Jurkat, Clone E6-1 (cell line): ENCODE data around the gene MFAP2.
"Not testable (repeated sequence)": the region's sequence is repeated elsewhere in the genome, so short reads cannot be mapped to it uniquely, and the experiment has no call there.

Experiments
- DNase-seq: peaks from one replicate; pipeline ENCODE4 v3.0.0-alpha.2; 2011; ENCODE audit warnings: low read depth, low spot score
- H3K4me3 ChIP-seq: 2 replicates; pipeline ENCODE4 v1.5.1; 2011; ENCODE audit warnings: mild to moderate bottlenecking, low read length, control low read depth, moderate library complexity

MFAP2 gene

GRCh38 chr1:16968372-16968771 is 12.0 kb downstream of the MFAP2 start:
- no peak overlapping the region for H3K4me3 ChIP-seq
- DNase-seq, result no peak

GRCh38 chr1:16967962-16968361 is 12.5 kb downstream of the MFAP2 start:
- no peak for DNase-seq
- no peak overlapping the region for H3K4me3 ChIP-seq

- no peak for DNase-seq
- H3K4me3 ChIP-seq, result no peak overlapping the region
Observed at GRCh38 chr1:16967095-16967575, 13.3 kb downstream of the MFAP2 start.

- no peak overlapping the region for H3K4me3 ChIP-seq
- no peak for DNase-seq
Observed at GRCh38 chr1:16966282-16966681, 14.1 kb downstream of the MFAP2 start.

GRCh38 chr1:16965486-16966067 is 14.8 kb downstream of the MFAP2 start:
- H3K4me3 ChIP-seq, result no peak overlapping the region
- no peak for DNase-seq

- H3K4me3 ChIP-seq, DNase-seq: not testable (repeated sequence)
Observed at GRCh38 chr1:16964169-16964568, 16.3 kb downstream of the MFAP2 start.

- no peak overlapping the region for H3K4me3 ChIP-seq
- DNase-seq, result no peak
Observed at GRCh38 chr1:16961297-16962133, 18.9 kb downstream of the MFAP2 start.

- DNase-seq, result no peak
- no peak overlapping the region for H3K4me3 ChIP-seq
Observed at GRCh38 chr1:16960560-16961296, 19.7 kb downstream of the MFAP2 start.

- DNase-seq, result no peak
- H3K4me3 ChIP-seq, result no peak overlapping the region
Observed at GRCh38 chr1:16958475-16958874, 21.9 kb downstream of the MFAP2 start.

GRCh38 chr1:16957731-16958130 is 22.7 kb downstream of the MFAP2 start:
- H3K4me3 ChIP-seq, result no peak overlapping the region
- no peak for DNase-seq

- H3K4me3 ChIP-seq, result no peak overlapping the region
- no peak for DNase-seq
Observed at GRCh38 chr1:16956775-16957174, 23.6 kb downstream of the MFAP2 start.

GRCh38 chr1:16955186-16955585 is 25.2 kb downstream of the MFAP2 start:
- no peak for DNase-seq
- H3K4me3 ChIP-seq, result no peak overlapping the region

GRCh38 chr1:16954579-16954978 is 25.8 kb downstream of the MFAP2 start:
- H3K4me3 ChIP-seq, result no peak overlapping the region
- no peak for DNase-seq

- DNase-seq, H3K4me3 ChIP-seq: not testable (repeated sequence)
Observed at GRCh38 chr1:16952376-16952775, 28.0 kb downstream of the MFAP2 start.

- H3K4me3 ChIP-seq, DNase-seq: not testable (repeated sequence)
Observed at GRCh38 chr1:16949026-16949425, 31.4 kb downstream of the MFAP2 start.

- not testable (repeated sequence) for DNase-seq
Observed at GRCh38 chr1:16948282-16948891, 32.0 kb downstream of the MFAP2 start.

GRCh38 chr1:16946646-16947045 is 33.8 kb downstream of the MFAP2 start:
- no peak overlapping the region for H3K4me3 ChIP-seq
- DNase-seq, result no peak

More at GRCh38 chr1:16948282-16948891, 32.0 kb downstream of the MFAP2 start:
- H3K4me3 ChIP-seq, result not testable (repeated sequence)

GRCh38 chr1:16946185-16946584 is 34.2 kb downstream of the MFAP2 start:
- not testable (repeated sequence) for H3K4me3 ChIP-seq, DNase-seq

GRCh38 chr1:16945512-16945911 is 34.9 kb downstream of the MFAP2 start:
- DNase-seq, H3K4me3 ChIP-seq: not testable (repeated sequence)
